BE2C (cell line): ENCODE data around the gene OR5B21.

Source experiments
- DNase-seq: peaks from one replicate; pipeline ENCODE4 v3.0.0-alpha.2; 2020
- H3K27me3 ChIP-seq: fragments of 250-450 bp; sonication (Bioruptor Pico); 2 replicates; pipeline ENCODE4 v1.5.1; 2020; ENCODE audit warnings: mild to moderate bottlenecking
- H3K36me3 ChIP-seq: fragments of 250-450 bp; sonication (Bioruptor Pico); 2 replicates; pipeline ENCODE4 v1.5.1; 2020; ENCODE audit warnings: mild to moderate bottlenecking
- H3K4me1 ChIP-seq: fragments of 250-450 bp; sonication (Bioruptor Pico); 2 replicates; pipeline ENCODE4 v1.5.1; 2020
- H3K4me3 ChIP-seq: 2 replicates; pipeline ENCODE4 v1.5.1; 2011; ENCODE audit warnings: low read depth, low read length
- H3K9me3 ChIP-seq: fragments of 250-450 bp; sonication (Bioruptor Pico); 2 replicates; pipeline ENCODE4 v1.5.1; 2020
- TF ChIP-seq, protein P1 (sequence below): IDR thresholded peaks from 2 replicates; pipeline ENCODE4 v1.5.1; 2012; ENCODE audit warnings: mild to moderate bottlenecking, low read depth, low read length

Gene OR5B21

GRCh38 chr11:58502004-58502403 is 5.9 kb downstream of the OR5B21 start:
- H3K9me3 ChIP-seq, result no peaks in the 10 kb centered on the region
- H3K4me3 ChIP-seq, result no peak overlapping the region
- H3K36me3 ChIP-seq, result no peaks in the 10 kb centered on the region
- TF ChIP-seq, protein P1, sequence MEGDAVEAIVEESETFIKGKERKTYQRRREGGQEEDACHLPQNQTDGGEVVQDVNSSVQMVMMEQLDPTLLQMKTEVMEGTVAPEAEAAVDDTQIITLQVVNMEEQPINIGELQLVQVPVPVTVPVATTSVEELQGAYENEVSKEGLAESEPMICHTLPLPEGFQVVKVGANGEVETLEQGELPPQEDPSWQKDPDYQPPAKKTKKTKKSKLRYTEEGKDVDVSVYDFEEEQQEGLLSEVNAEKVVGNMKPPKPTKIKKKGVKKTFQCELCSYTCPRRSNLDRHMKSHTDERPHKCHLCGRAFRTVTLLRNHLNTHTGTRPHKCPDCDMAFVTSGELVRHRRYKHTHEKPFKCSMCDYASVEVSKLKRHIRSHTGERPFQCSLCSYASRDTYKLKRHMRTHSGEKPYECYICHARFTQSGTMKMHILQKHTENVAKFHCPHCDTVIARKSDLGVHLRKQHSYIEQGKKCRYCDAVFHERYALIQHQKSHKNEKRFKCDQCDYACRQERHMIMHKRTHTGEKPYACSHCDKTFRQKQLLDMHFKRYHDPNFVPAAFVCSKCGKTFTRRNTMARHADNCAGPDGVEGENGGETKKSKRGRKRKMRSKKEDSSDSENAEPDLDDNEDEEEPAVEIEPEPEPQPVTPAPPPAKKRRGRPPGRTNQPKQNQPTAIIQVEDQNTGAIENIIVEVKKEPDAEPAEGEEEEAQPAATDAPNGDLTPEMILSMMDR, result no peak
- H3K4me1 ChIP-seq, result no peaks in the 10 kb centered on the region
- no peaks in the 10 kb centered on the region for H3K27me3 ChIP-seq
- DNase-seq, result no peak

DNA sequence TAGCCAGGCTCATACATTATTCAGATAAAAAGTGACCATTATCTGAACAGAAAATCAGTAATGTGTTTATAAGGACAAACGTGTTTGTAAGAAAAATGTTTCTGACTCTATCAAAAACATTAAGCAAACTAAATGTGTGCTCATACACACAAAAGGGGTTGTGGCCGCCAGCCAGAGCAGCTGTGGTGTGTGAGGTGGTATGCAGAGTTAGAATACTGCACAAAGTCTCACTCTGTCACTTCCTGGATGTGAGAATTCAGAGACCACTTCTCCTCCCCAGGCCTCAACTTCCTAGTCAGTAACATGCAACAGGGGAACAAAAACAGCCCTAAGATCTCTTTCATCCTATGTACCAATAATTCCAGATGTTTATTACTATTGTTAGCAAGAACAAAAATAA is 9.4 kb downstream of the OR5B21 start:
- TF ChIP-seq, protein P1, result no peak
- H3K4me1 ChIP-seq, result no peaks in the 10 kb centered on the region
- no peaks in the 10 kb centered on the region for H3K27me3 ChIP-seq
- no peaks in the 10 kb centered on the region for H3K9me3 ChIP-seq
- no peak for DNase-seq
- no peak overlapping the region for H3K4me3 ChIP-seq
- H3K36me3 ChIP-seq, result no peaks in the 10 kb centered on the region

- Histone ChIP-seq H3K27me3 (no peaks in the 10 kb centered on the region), H3K4me3 (no peak overlapping the region), H3K4me1 (no peaks in the 10 kb centered on the region), H3K9me3 (no peaks in the 10 kb centered on the region), H3K36me3 (no peaks in the 10 kb centered on the region)
- TF ChIP-seq, protein P1, result no peak
- DNase-seq, result no peak
These were observed 10.0 kb downstream of the OR5B21 start for GRCh38 chr11:58497951-58498350.

DNA sequence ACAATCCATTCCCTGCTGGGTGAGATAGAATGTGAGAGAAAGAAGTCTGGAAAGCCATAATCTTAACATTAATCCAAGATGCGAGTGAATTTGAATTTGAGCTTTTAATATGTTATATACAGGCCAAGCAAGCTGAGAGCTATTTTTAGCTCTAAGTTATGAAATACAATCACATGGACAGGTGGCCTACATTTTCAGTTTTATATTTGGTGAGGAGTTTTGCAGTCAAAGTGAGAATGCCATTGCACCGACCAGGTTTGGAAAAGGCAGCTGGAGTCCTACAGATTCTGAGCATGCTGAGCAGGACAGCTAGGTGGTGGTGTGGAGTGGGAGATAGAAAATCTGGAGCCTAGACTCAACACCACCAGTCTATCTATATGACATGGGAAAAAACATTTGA is 12.0 kb downstream of the OR5B21 start:
- Histone ChIP-seq H3K36me3 (no peaks in the 10 kb centered on the region), H3K9me3 (no peaks in the 10 kb centered on the region), H3K27me3 (no peaks in the 10 kb centered on the region), H3K4me3 (no peak overlapping the region), H3K4me1 (no peaks in the 10 kb centered on the region)
- no peak for DNase-seq
- TF ChIP-seq, protein P1, result no peak

GRCh38 chr11:58494101-58494500 is 13.8 kb downstream of the OR5B21 start:
- DNase-seq, result no peak
- Histone ChIP-seq H3K9me3 (no peaks in the 10 kb centered on the region), H3K4me1 (no peaks in the 10 kb centered on the region), H3K36me3 (no peaks in the 10 kb centered on the region), H3K4me3 (no peak overlapping the region), H3K27me3 (no peaks in the 10 kb centered on the region)
- TF ChIP-seq, protein P1, result no peak

GRCh38 chr11:58493676-58494075 is 14.2 kb downstream of the OR5B21 start:
- DNase-seq, result no peak
- H3K9me3 ChIP-seq, result no peaks in the 10 kb centered on the region
- H3K36me3 ChIP-seq, result no peaks in the 10 kb centered on the region
- H3K27me3 ChIP-seq, result no peaks in the 10 kb centered on the region
- no peak overlapping the region for H3K4me3 ChIP-seq
- H3K4me1 ChIP-seq, result no peaks in the 10 kb centered on the region
- TF ChIP-seq, protein P1, result no peak
